ENCODE results near the gene PPARA. TPM values are rescaled to one million over a fixed set of nuclear protein-coding genes. Genes with fewer than 3 reads are reported as not detected.

The PPARA gene
- total and polyA plus RNA-seq, 2 experiments from 2014 or later, result 4.7 to 12.6 TPM

DNA sequence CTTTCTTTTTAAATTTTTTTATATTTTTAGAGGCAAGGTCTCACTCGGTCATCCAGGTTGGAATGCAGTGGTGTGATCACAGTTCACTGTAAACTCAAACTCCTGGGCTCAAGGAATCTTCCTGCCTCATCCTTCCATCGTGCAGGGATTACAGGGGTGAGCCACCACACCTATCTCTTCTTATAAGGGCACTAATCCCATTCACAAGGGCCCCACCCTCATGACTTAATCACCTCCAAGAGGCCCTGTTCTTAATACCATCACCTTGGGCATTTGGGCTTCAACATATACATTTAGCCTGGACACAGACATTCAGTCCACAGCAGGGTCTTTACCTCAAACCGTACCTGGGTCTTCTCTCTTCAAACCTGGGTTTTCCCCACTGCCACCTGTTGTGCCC, 141.8 kb downstream of the PPARA start:
- no peaks in the 10 kb centered on the region for H4K20me1 ChIP-seq (replicated peaks; ENCODE audit: insufficient read depth)
- H3K79me2 ChIP-seq (replicated peaks; ENCODE audit: insufficient read depth), result no peaks in the 10 kb centered on the region
- H3K9me3 Mint-ChIP-seq, result peaks cover 2% of the 10 kb centered on the region; the same call in 2 of the 3 replicates
- H3K4me2 ChIP-seq, result no peak overlapping the region
- peaks cover 6% of the 10 kb centered on the region; the same call in 1 of the 2 replicates for H3K4me1 ChIP-seq (ENCODE audit: insufficient read depth)
- H3K4me1 Mint-ChIP-seq, result peaks cover 9% of the 10 kb centered on the region
- H3K27me3 ChIP-seq (ENCODE audit: insufficient read depth), result no peaks in the 10 kb centered on the region
- H3K27ac ChIP-seq (ENCODE audit: low read depth), result no peak overlapping the region
- no peak overlapping the region for H2AFZ ChIP-seq
- peaks cover 19% of the 10 kb centered on the region for H3K27me3 Mint-ChIP-seq (ENCODE audit: insufficient read depth, low read depth, poor library complexity)
- ATAC-seq, result no peak
- H3K27ac Mint-ChIP-seq, result no peak overlapping the region
- no peak for DNase-seq (ENCODE audit: low spot score)
- H3K4me3 ChIP-seq, result no peak overlapping the region
- TF ChIP-seq, protein P1, sequence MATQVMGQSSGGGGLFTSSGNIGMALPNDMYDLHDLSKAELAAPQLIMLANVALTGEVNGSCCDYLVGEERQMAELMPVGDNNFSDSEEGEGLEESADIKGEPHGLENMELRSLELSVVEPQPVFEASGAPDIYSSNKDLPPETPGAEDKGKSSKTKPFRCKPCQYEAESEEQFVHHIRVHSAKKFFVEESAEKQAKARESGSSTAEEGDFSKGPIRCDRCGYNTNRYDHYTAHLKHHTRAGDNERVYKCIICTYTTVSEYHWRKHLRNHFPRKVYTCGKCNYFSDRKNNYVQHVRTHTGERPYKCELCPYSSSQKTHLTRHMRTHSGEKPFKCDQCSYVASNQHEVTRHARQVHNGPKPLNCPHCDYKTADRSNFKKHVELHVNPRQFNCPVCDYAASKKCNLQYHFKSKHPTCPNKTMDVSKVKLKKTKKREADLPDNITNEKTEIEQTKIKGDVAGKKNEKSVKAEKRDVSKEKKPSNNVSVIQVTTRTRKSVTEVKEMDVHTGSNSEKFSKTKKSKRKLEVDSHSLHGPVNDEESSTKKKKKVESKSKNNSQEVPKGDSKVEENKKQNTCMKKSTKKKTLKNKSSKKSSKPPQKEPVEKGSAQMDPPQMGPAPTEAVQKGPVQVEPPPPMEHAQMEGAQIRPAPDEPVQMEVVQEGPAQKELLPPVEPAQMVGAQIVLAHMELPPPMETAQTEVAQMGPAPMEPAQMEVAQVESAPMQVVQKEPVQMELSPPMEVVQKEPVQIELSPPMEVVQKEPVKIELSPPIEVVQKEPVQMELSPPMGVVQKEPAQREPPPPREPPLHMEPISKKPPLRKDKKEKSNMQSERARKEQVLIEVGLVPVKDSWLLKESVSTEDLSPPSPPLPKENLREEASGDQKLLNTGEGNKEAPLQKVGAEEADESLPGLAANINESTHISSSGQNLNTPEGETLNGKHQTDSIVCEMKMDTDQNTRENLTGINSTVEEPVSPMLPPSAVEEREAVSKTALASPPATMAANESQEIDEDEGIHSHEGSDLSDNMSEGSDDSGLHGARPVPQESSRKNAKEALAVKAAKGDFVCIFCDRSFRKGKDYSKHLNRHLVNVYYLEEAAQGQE (IDR thresholded peaks at IDR 0.05; ENCODE audit: unreplicated experiment), result no peak
- TF ChIP-seq POLR2AphosphoS5 (IDR thresholded peaks at IDR 0.05; ENCODE audit: low read depth), result no peak
- TF ChIP-seq, protein P2, sequence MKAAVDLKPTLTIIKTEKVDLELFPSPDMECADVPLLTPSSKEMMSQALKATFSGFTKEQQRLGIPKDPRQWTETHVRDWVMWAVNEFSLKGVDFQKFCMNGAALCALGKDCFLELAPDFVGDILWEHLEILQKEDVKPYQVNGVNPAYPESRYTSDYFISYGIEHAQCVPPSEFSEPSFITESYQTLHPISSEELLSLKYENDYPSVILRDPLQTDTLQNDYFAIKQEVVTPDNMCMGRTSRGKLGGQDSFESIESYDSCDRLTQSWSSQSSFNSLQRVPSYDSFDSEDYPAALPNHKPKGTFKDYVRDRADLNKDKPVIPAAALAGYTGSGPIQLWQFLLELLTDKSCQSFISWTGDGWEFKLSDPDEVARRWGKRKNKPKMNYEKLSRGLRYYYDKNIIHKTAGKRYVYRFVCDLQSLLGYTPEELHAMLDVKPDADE (IDR thresholded peaks at IDR 0.05), result no peak
- TF ChIP-seq STAT1 (IDR thresholded peaks at IDR 0.05; ENCODE audit: unreplicated experiment), result no peak
- no peak for TF ChIP-seq ZNF114 (CRISPR knock-in tag; IDR thresholded peaks at IDR 0.05)
- no peak for TF ChIP-seq EZH2 (IDR thresholded peaks at IDR 0.05; ENCODE audit: low read depth, unreplicated experiment)
- TF ChIP-seq CTCF (conservative IDR thresholded peaks at IDR 0.05; ENCODE audit: low read depth in 2 of 2), result no peak
- TF ChIP-seq NANOG (IDR thresholded peaks at IDR 0.05; ENCODE audit: borderline replicate concordance), result no peak
- TF ChIP-seq, protein P3, sequence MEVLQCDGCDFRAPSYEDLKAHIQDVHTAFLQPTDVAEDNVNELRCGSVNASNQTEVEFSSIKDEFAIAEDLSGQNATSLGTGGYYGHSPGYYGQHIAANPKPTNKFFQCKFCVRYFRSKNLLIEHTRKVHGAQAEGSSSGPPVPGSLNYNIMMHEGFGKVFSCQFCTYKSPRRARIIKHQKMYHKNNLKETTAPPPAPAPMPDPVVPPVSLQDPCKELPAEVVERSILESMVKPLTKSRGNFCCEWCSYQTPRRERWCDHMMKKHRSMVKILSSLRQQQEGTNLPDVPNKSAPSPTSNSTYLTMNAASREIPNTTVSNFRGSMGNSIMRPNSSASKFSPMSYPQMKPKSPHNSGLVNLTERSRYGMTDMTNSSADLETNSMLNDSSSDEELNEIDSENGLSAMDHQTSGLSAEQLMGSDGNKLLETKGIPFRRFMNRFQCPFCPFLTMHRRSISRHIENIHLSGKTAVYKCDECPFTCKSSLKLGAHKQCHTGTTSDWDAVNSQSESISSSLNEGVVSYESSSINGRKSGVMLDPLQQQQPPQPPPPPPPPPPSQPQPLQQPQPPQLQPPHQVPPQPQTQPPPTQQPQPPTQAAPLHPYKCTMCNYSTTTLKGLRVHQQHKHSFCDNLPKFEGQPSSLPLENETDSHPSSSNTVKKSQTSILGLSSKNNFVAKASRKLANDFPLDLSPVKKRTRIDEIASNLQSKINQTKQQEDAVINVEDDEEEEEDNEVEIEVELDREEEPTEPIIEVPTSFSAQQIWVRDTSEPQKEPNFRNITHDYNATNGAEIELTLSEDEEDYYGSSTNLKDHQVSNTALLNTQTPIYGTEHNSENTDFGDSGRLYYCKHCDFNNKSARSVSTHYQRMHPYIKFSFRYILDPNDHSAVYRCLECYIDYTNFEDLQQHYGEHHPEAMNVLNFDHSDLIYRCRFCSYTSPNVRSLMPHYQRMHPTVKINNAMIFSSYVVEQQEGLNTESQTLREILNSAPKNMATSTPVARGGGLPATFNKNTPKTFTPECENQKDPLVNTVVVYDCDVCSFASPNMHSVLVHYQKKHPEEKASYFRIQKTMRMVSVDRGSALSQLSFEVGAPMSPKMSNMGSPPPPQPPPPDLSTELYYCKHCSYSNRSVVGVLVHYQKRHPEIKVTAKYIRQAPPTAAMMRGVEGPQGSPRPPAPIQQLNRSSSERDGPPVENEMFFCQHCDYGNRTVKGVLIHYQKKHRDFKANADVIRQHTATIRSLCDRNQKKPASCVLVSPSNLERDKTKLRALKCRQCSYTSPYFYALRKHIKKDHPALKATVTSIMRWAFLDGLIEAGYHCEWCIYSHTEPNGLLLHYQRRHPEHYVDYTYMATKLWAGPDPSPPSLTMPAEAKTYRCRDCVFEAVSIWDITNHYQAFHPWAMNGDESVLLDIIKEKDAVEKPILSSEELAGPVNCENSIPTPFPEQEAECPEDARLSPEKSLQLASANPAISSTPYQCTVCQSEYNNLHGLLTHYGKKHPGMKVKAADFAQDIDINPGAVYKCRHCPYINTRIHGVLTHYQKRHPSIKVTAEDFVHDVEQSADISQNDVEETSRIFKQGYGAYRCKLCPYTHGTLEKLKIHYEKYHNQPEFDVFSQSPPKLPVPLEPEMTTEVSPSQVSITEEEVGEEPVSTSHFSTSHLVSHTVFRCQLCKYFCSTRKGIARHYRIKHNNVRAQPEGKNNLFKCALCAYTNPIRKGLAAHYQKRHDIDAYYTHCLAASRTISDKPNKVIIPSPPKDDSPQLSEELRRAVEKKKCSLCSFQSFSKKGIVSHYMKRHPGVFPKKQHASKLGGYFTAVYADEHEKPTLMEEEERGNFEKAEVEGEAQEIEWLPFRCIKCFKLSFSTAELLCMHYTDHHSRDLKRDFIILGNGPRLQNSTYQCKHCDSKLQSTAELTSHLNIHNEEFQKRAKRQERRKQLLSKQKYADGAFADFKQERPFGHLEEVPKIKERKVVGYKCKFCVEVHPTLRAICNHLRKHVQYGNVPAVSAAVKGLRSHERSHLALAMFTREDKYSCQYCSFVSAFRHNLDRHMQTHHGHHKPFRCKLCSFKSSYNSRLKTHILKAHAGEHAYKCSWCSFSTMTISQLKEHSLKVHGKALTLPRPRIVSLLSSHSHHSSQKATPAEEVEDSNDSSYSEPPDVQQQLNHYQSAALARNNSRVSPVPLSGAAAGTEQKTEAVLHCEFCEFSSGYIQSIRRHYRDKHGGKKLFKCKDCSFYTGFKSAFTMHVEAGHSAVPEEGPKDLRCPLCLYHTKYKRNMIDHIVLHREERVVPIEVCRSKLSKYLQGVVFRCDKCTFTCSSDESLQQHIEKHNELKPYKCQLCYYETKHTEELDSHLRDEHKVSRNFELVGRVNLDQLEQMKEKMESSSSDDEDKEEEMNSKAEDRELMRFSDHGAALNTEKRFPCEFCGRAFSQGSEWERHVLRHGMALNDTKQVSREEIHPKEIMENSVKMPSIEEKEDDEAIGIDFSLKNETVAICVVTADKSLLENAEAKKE (CRISPR knock-in tag; IDR thresholded peaks at IDR 0.05), result no peak
- no peak for TF ChIP-seq ZNF331 (CRISPR knock-in tag; IDR thresholded peaks at IDR 0.05; ENCODE audit: low read depth)
- TF ChIP-seq CREB1 (CRISPR knock-in tag; IDR thresholded peaks at IDR 0.05; ENCODE audit: low read depth), result no peak
- TF ChIP-seq EZH2phosphoT487 (IDR thresholded peaks at IDR 0.05; ENCODE audit: unreplicated experiment), result no peak
- no peak for TF ChIP-seq JUNB (IDR thresholded peaks at IDR 0.05; ENCODE audit: unreplicated experiment)
- H3K4me3 Mint-ChIP-seq, result no peak overlapping the region
- no peaks in the 10 kb centered on the region; the same call in 1 of the 2 replicates for H3F3A ChIP-seq (replicated peaks; ENCODE audit: low read depth)
- H3K36me3 Mint-ChIP-seq (ENCODE audit: low read depth), result peaks cover 8% of the 10 kb centered on the region
- H3K9me2 ChIP-seq (ENCODE audit: insufficient read depth), result no peaks in the 10 kb centered on the region
- H3K36me3 ChIP-seq (ENCODE audit: insufficient read depth), result no peaks in the 10 kb centered on the region

All from GM23338 (cell line).